Measurements from ENCODE around the gene EPHA2.

EPHA2 gene

DNA sequence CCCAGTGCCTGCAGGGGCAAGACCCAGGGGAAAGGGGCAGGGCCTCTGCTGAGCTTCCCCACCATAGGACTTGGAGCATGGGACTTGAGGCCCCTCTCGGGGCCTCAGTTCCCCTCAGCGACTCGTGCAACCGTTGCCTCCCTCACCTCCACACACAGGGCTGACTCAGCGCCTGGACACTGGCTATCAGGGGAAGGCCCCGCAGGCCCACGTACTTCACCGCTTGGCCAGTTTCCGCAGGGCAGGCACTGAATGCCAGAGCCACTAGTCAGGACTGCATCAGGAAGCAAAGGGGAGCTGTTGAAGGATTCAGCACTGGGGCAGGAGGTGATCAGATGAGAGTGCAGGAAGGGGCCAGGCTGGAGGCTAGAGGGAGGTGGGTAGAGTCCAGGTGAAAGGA lies 66.9 kb downstream of the EPHA2 start:
- no peak for DNase-seq

DNA sequence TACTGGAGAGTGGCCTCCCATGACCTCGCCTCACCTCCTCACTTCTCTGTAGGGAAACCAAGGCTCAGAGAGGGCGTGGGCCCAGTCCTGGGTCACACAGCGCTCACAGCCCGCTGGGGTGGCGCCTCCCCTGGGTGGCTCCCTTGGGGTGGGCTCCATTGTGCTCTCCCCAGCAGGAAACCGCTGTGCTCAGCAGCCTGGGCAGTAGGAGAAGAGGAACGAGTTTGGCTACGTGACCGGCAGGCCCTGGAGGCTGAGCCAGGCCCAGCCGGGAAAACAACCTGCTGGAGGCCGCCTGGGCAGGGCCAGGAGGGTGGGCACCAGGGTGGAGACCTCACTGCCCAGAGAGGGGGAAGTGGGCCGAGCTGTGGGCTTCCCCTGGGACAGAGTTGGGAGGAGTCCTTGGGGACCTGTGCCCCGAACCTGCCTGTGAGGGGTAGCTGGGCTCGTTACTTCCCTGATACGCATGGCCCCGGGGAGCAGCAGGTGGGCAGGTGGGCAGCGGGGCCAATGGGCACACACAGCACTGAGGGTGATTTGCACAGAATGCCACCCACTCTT lies 67.4 kb downstream of the EPHA2 start:
- no peak for DNase-seq

DNA sequence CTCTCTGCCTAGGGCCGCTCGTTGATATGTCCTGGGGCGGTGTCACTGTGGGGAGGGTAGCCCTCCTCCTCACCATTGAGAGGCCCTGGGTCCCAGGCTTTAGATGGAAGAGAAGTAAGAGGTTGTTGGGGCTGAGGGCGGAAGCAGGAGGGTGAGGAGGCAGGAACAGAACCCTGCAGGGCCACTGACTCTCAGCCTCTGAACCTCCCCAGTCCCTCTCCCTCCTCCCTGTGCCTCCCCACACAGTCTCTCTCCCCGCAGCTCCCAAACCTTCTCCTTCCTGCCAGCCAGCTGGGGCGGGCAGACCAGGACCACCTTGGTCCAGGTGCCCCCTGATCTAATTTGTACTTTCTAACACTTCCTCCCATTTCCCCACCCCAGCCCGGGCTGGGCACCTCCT lies 68.1 kb downstream of the EPHA2 start:
- DNase-seq, result no peak

DNA sequence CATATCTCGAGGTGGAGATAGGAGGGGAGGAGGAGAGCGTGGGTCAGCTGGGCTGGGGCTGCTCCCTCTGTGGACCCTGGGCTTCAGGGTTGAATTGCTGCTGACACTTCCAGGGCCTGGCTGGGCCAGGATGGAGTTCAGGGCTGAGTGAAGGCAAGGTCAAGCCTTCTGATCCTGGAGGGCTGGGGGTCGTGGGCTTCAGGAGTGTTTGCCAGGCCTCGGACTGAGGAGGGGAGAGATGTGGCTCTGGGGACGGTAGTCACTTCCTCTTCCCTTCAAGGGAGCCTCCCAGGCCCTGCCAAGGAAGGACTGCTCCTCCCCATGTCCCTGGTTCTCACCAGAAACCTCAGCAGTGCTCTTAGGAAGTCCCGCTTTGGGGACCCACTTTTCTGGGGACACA lies 70.3 kb downstream of the EPHA2 start:
- no peak for DNase-seq

DNA sequence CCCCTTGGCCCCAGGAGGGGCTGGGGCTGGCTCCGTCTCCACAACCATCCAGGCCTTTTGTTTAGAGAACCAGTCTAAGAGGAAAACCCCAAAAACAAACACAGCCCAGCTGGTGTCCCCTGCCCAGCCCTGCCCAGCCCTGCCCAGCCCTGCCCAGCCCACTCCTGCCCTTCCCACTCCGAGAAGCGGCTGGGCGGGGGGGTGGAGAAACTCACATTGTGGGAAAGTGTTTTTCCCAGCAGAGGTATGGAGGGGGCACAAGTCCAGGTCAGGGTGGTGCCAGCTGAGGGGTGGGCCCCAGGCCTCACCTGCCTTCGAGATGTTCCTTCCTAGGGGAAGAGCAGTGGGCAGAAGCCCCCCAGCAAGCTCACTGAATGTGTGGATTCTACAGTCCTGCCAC lies 72.4 kb downstream of the EPHA2 start:
- DNase-seq, result no peak

DNA sequence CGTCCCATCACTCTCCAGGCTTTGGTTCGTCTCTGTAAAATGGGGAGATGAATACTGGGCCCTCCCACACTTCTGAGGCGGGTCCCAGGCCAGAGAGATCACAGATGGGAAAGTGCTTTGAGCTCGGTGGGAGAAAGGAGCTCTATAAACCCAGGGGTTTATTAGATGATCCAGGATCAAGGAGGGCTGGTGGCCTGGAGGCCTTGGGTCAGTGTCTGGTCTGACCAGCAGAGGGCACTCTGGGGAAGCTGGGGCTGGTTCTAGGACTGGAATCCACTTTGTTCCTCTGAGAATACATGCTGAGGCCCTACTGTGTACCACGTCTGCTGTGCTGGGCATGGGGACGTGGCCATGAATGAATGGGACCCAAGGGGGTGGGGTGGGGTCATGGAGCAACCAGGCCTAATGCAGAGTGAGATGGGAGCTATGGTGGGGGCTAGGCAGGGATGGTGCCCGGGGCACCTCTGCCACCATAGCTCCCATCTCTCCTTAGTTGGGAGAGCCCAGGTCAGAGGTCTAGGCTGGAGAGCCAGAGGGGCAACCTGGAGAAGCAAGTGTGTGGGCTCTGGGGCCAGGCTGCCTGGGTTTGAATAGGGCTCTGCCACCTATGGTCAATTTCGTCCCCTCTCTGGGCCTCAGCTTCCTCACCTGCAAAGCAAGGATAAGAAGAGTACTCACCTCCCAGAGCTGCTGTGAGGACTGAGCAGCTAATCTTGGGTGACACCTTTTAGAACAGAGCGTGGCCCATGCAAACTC lies 73.4 kb downstream of the EPHA2 start:
- DNase-seq, result peak; percentile 70

DNA sequence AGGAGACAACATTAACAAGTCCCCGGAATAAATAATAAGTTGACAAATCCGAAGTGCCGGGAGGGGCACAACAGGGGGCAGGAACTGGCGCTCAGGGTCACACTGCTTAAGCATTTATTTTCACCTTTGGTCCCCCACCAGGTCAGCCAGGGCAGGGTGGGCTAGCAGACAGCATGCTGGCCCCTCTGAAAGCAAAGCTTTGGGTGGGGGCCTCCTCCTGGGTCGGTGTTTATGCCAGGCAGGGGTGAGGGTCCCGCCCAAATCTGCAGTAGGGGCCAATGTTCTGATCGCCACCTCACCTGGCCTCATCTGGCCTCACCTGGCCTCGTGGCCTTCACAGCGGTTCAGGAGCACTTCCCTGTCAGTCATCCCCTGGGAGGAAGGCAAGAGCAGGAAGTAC lies 74.2 kb downstream of the EPHA2 start:
- DNase-seq, result no peak

DNA sequence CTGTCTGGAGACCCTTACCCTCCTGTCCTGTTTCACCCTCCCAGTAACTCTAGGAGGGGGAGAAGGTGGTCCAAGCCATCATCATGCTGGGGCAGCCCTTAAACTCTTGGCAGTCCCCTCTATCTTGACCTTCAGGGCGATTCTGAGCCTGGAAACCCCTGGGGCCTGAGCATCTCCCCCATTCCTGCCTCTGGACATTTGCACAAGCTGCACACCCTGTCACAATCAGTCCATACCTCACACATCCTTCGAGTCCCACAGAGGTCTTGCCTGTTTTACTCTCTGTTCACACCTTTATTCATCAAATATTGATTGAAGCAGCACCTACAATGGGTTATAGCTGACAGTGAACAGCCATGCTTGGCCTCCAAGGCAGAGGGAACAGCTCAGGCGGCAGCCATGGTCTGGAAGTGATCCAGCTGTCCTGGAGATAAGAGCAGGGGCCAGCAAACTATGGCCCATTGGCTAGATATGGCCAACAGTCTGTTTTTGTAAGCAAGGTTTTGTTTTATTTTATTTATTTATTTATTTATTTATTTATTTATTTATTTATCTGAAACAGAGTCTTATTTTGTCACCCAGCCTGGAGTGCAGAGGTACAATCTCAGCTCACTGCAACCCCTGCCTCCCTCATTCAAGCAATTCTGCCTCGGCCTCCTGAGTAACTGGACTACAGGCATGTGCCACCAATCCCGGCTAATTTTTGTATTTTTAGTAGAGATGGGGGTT lies 75.3 kb downstream of the EPHA2 start:
- no peak for DNase-seq

DNA sequence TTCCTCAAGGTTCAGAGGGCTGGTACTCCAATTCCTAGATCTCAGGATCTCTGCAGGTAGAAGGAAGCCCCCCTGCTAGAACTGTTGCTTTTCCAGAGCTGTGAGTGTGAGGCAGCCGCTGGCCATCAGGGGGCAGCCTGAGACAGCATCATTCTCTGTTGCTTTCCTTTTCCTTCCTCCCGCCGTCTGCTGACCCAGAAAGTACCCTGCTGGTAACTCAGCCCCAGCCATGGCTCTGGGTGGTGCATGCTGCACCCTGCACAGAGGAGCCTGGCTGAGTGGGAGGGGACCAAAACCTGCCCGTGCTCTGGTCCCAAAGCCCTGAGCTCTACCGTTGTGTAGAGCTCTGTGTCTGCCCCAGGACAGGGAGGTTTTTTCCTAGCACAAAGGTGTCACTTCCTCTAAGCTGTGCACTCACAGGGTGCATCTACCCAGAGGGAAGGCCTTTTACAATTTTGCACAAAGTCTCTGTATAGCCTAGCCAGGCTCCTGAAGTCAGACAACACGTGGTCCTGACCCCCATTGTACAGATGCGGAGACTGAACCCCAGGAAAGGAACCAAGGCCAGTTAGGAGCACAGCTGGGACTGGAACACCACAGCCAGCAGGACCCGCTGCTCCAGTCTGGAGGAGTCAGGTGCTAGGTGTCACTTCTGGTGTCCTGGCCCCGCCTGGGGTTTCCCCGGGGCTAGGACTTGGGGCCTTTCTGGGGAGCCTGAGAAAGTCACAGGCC lies 76.8 kb downstream of the EPHA2 start:
- peak; percentile 80 for DNase-seq

DNA sequence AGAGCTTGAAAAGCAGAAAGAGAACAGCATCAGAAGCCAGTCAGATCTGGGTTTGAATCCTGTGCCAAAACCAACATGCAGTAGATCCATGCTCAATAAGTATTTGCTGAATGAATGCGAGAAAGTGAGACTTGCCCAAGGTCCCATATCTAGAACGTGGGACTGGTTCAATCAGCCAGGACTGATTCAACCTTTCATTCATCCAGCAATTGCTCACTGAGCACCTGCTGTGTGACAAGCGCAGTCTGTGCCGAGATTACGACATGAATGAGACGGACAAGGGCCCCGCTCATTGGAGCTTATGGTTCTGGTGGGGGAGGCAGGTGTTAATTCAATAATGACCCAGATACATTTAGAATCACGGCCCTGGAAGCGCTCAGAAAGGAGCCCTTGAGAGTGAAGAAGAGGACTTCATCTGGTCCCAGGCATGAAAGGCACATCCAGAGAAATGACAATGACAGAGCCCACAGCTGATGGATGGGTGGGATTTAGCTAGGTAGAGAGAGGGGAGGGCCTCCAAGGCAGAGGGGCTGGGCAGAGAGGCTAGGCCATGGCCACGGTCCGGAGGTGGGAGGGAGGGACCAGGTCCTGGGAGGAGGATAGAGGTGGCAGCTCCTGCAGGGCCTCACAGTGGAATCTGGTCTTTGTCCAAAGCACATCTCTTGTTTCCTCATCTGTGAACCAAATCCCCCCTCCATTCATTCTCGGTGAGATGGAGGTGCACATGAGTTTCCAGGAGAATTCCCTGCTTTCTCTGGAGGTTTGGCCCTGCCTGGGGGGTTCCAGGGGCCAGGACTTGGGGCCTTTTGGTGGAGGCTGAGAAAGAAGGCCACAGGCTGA lies 78.2 kb downstream of the EPHA2 start:
- DNase-seq, result no peak

DNA sequence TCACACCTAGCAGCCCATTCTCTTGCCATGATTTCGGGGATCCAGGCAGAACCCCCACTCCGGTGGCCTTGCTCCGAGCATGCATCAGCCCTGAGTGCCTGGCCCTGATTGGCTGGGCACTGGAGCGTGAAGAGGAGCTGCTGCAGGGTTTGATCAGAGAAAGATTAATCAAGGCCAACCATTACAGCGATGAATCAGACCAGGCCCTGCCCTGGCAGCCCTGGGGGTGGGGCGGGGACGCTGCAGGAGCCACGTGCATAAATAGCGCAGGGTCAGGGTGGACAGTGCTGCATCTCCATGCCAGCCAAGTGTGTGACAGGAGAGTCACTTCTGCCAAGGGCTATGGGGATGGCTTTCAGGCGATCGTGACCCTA lies 79.0 kb downstream of the EPHA2 start:
- no peak for DNase-seq

DNA sequence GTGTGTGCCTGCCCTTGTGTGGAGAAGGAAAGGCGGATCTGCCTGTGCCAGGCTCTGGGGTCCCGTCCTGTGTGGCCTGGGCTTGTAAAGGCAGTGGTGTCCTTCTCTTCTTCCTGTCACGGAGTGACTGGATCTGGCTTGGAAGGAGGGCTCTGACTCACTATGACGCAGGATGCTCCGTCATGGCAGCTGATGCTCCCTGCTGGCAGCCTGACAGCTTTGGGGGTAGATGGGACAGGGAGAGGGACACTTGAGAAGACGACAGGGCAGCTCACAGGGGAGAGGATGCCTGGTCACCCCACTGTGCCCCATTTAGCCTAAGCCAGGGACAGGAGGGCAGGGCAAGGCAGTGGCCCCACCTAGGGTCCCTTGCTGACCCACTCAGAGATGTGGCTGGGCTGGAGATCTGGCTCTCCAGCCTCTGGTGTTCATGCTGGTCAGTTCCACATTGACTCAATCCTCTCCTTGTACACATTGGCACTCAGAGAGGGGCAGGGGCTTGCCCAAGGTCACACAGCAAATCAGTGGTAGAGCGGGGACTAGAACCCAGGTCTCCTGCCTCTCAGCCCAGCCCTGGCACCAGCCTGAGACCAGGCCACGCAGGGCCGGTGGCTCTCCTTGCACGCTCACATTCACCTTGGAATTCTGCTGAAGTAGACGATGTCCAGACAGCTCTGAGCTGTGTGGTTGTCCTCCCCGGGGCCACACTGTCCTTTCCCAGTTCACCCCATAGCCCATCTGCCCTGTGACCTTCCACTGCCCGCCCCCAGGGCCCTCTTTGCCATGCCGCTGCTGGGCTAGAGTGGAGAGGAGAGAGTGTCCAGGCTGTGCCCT lies 79.6 kb downstream of the EPHA2 start:
- no peak for DNase-seq

DNA sequence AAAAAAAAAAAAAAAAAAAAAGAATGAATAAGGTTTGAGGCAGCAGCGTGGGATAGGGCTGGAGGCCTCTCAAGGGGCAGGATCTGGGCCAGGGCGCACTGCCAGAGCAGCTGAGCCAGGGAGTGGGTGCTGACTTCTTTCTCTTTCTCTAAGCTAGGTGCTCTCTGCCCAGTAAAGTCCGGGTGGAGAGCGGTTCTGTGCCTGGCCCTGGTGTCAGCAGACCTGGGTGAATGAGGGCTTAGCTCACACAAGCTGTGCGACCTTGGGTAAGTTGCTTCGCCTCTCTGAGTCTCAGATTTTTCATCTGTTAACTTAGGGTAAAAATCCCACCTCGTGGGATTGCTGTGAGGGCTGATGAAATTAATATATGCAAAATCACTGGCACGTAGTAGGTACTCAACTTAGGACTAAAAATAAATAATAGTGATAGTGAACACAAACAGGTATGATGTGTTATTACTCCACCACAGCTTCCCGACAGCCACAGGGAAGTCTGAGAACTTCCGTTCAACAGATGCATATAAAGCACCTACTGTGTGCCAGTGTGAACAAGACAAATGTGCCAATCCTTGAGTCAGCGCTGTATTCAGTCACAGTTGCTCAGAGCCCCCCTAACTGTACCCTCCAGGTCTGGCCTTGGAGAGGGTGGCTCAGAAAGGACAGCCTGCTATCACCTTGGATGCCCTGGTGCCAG lies 80.4 kb downstream of the EPHA2 start:
- no peak for DNase-seq
